DND-41 (cell line): ENCODE measurements around the gene CIZ1.

Experiments
- ATAC-seq: fragments of 200-7000 bp; cut with Tn5 transposase; 3 replicates; pipeline ENCODE4 v1.9.1; 2021; ENCODE audit warnings: low read depth; ENCODE audit not compliant: insufficient read depth
- DNase-seq: peaks from one replicate; pipeline ENCODE4 v3.0.0-alpha.2; 2020
- H2AFZ ChIP-seq: 2 replicates; pipeline ENCODE4 v1.6.0; 2012; ENCODE audit warnings: low read depth, low read length
- H3K27ac ChIP-seq: 2 replicates; pipeline ENCODE4 v1.5.1; 2012; ENCODE audit warnings: low read length, inconsistent platforms
- H3K27me3 ChIP-seq: fragments of 200-600 bp; sonication (generic); 2 replicates; pipeline ENCODE4 v1.6.0; 2012; ENCODE audit warnings: low read length, mild to moderate bottlenecking, inconsistent platforms; ENCODE audit not compliant: insufficient read depth, poor library complexity
- H3K36me3 ChIP-seq: 2 replicates; pipeline ENCODE4 v1.5.1; 2012; ENCODE audit warnings: low read length, inconsistent platforms; ENCODE audit not compliant: insufficient read depth
- H3K4me1 ChIP-seq: 2 replicates; pipeline ENCODE4 v1.5.1; 2012; ENCODE audit warnings: mild to moderate bottlenecking, low read length; ENCODE audit not compliant: insufficient read depth
- H3K4me2 ChIP-seq: 2 replicates; pipeline ENCODE4 v1.6.0; 2012; ENCODE audit warnings: mild to moderate bottlenecking, moderate library complexity, low read length, inconsistent platforms; ENCODE audit not compliant: insufficient read depth
- H3K4me3 ChIP-seq, 2 experiments: fragments of 200-600 bp in 1 of 2; shearing (Covaris generic) in 1 of 2; 2 replicates each; pipeline ENCODE4 v1.5.1; 2012 to 2016; ENCODE audit warnings: inconsistent platforms in 2 of 2, low read length in 2 of 2, mild to moderate bottlenecking in 2 of 2, low read depth in 1 of 2, moderate library complexity in 1 of 2
- H3K79me2 ChIP-seq: 2 replicates; pipeline ENCODE4 v1.6.0; 2012; ENCODE audit warnings: low read length, inconsistent platforms; ENCODE audit not compliant: insufficient read depth
- H3K9ac ChIP-seq: 2 replicates; pipeline ENCODE4 v1.6.0; 2012; ENCODE audit warnings: low read depth, mild to moderate bottlenecking, inconsistent platforms, low read length, moderate library complexity
- H3K9me3 ChIP-seq: 2 replicates; pipeline ENCODE4 v1.5.1; 2012; ENCODE audit warnings: low read length, moderate library complexity, mild to moderate bottlenecking, inconsistent platforms; ENCODE audit not compliant: insufficient read depth, severe bottlenecking
- H4K20me1 ChIP-seq: 2 replicates; pipeline ENCODE4 v1.6.0; 2012; ENCODE audit warnings: low read length; ENCODE audit not compliant: insufficient read depth
- CTCF ChIP-seq: IDR thresholded peaks from 2 replicates; pipeline ENCODE4 v1.5.1; 2012; ENCODE audit warnings: borderline replicate concordance, low read length, moderate library complexity, mild to moderate bottlenecking; ENCODE audit not compliant: poor library complexity, severe bottlenecking; ENCODE audit errors: extremely low read depth
- EZH2 ChIP-seq: IDR thresholded peaks from 3 replicates; pipeline ENCODE4 v1.6.1; 2012; ENCODE audit warnings: borderline replicate concordance, low read depth, mild to moderate bottlenecking, moderate library complexity, low read length, inconsistent platforms; ENCODE audit not compliant: severe bottlenecking

Gene CIZ1

GRCh38 chr9:128163027-128163515 is 28.3 kb downstream of the CIZ1 start:
- Histone ChIP-seq H2AFZ (no peak overlapping the region), H3K9me3 (no peaks in the 10 kb centered on the region), H3K27me3 (no peaks in the 10 kb centered on the region), H3K36me3 (peaks cover 53% of the 10 kb centered on the region), H3K4me1 (peaks cover 25% of the 10 kb centered on the region), H3K27ac (no peak overlapping the region), H3K4me3 (no peak overlapping the region), H3K9ac (no peak overlapping the region), H4K20me1 (peaks cover 17% of the 10 kb centered on the region; the same call in 1 of the 2 replicates), H3K79me2 (peaks cover 7% of the 10 kb centered on the region), H3K4me2 (no peak overlapping the region)
- DNase-seq (no peak), ATAC-seq (no peak)
- no peak for TF ChIP-seq EZH2
- TF ChIP-seq CTCF: no peak

GRCh38 chr9:128162215-128163026 is 29.0 kb downstream of the CIZ1 start:
- Histone ChIP-seq H3K4me1 (peaks cover 25% of the 10 kb centered on the region), H3K79me2 (peaks cover 7% of the 10 kb centered on the region), H3K27me3 (no peaks in the 10 kb centered on the region), H3K27ac (no peak overlapping the region), H3K9me3 (no peaks in the 10 kb centered on the region), H2AFZ (no peak overlapping the region), H3K4me2 (peak overlapping the region; percentile 84; the same call in 1 of the 2 replicates), H4K20me1 (peaks cover 17% of the 10 kb centered on the region; the same call in 1 of the 2 replicates), H3K9ac (no peak overlapping the region), H3K4me3 (no peak overlapping the region), H3K36me3 (peaks cover 47% of the 10 kb centered on the region)
- ATAC-seq (no peak), DNase-seq (no peak)
- no peak for TF ChIP-seq CTCF
- TF ChIP-seq EZH2: no peak

- Histone ChIP-seq H3K36me3 (peaks cover 36% of the 10 kb centered on the region), H3K9me3 (no peaks in the 10 kb centered on the region), H3K9ac (peak overlapping the region; percentile 80), H3K27ac (no peak overlapping the region), H3K27me3 (no peaks in the 10 kb centered on the region), H3K4me2 (peak overlapping the region; percentile 84), H3K4me1 (peaks cover 25% of the 10 kb centered on the region), H4K20me1 (peaks cover 17% of the 10 kb centered on the region; the same call in 1 of the 2 replicates), H2AFZ (no peak overlapping the region), H3K4me3 (peak overlapping the region; percentile 69 to 90; a peak in 3 of 4 replicates), H3K79me2 (peaks cover 7% of the 10 kb centered on the region)
- ATAC-seq (no peak), DNase-seq (no peak)
- TF ChIP-seq EZH2: no peak
- no peak for TF ChIP-seq CTCF
These were observed 30.0 kb downstream of the CIZ1 start for GRCh38 chr9:128161215-128161902.
